Mammary epithelial cell (primary cell): Measurements from ENCODE around the gene PTPRN.

Source experiments
- EZH2 ChIP-seq: IDR thresholded peaks from 2 replicates; pipeline ENCODE4 v1.6.1; 2012; ENCODE audit warnings: low read length, inconsistent platforms, borderline replicate concordance
- TF ChIP-seq, protein P1 (sequence below), 2 donors: IDR thresholded peaks in 1 of 2; conservative IDR thresholded peaks in 1 of 2; 2 replicates each; pipeline ENCODE4 v1.5.1; 2011 to 2012; ENCODE audit warnings: inconsistent platforms in 2 of 2, low read length in 2 of 2, mild to moderate bottlenecking in 2 of 2, control low read depth in 1 of 2, low read depth in 1 of 2; ENCODE audit not compliant: insufficient read depth in 1 of 2; ENCODE audit errors: extremely low read depth in 1 of 2

GRCh38 chr2:219243291-219243761 is 65.9 kb downstream of the PTPRN start:
- TF ChIP-seq, protein P1, sequence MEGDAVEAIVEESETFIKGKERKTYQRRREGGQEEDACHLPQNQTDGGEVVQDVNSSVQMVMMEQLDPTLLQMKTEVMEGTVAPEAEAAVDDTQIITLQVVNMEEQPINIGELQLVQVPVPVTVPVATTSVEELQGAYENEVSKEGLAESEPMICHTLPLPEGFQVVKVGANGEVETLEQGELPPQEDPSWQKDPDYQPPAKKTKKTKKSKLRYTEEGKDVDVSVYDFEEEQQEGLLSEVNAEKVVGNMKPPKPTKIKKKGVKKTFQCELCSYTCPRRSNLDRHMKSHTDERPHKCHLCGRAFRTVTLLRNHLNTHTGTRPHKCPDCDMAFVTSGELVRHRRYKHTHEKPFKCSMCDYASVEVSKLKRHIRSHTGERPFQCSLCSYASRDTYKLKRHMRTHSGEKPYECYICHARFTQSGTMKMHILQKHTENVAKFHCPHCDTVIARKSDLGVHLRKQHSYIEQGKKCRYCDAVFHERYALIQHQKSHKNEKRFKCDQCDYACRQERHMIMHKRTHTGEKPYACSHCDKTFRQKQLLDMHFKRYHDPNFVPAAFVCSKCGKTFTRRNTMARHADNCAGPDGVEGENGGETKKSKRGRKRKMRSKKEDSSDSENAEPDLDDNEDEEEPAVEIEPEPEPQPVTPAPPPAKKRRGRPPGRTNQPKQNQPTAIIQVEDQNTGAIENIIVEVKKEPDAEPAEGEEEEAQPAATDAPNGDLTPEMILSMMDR (conservative IDR thresholded peaks at IDR 0.05 in 1 of 2, IDR thresholded peaks at IDR 0.05 in 1 of 2; ENCODE audit: extremely low read depth in 1 of 2, insufficient read depth in 1 of 2, low read depth in 1 of 2, low read length in 2 of 2), result no peak
- TF ChIP-seq EZH2, result no peak
